NCI-H524 treated with DMSO at 0.1 percent for 48 hours (cell line): ENCODE data around the gene SLC15A3.
"Not testable (repeated sequence)": the region's sequence is repeated elsewhere in the genome, so short reads cannot be mapped to it uniquely, and the experiment has no call there.

Source experiments
- DNase-seq: peaks from one replicate; lab custom pipeline; 2025; lab: John Stamatoyannopoulos, UW

Gene SLC15A3

DNA sequence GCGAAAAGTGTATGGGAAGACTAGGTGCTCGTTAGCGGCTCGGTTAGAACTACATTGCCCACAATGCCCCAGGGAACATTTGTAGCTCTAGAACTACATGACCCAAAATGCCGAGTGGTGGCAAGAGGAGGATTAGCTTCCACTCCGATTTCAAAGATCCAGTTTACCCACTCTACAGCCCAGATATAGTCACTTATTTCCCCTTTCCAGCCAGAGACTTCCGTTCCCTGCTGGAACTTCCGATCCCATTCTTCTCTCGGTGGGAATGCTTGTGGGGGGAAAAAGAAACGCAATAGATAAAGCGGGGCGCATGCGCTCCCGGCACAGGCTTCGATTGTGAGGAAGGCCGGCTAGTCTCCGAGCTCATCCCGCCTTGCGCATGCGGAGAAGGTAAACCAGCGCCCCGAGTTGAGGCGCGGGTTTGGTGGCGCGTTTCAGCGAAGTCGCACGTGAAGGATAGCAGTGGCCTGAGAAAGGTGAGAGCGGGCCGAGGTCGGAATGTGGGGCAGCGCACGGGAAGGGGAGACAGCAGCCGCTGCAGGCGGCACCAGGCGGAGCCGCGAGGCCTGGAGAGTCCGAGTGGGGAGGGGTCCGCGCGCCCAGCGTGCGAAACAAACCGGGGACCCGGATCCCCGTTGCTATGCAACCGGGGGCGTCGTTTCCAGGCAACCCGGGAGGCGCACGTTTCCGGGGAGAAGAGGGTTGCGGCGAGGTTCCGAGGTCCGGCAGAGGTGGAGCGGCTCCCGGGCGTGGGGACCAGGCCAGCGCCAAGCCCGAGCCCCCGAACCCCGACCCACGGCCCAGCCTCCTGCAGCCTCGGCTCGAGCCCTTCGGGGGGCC is 38.0 kb downstream of the SLC15A3 start, which contains the start of gene TMEM109:
Gene TMEM109, plus strand, starts transcription at position 366 of the 840 bp plus-strand sequence. CDS start 5,536 bp downstream, outside the sequence.
- DNase-seq: peak; percentile 78

DNA sequence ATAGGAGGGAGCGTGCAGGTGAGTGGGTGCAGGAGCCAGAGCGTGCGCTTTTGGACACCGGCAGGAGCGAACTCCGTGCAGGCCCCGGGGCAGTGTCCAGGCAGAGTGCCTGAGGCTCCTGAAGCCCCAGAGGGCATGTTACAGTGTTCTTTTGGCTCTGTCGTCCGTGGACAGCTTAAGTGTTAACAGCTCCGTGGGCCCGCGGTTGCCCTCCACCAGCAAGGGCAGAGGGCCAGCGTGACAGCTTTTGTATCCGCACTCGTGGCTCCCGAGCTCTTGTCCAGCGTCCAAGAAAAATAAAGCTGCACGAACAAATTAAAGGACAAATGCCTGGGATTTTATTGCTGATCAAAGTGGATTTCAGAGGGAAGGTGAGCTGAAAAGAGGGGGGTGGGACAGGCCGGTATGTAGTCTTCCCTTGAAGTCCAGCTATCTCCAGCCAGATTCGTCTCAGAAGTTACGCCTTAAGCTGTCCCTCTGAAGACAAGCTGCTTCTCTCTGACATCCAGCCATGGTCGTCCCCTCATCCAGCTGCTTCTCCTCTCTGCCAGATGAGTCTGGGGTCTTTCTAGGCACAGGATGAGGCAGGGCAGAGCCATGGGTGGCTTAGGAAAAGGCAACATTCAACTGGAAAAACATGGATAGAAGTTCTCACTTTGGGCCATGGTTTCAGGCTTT is 39.0 kb downstream of the SLC15A3 start:
- no peak for DNase-seq

- no peak for DNase-seq
Measured at GRCh38 chr11:60912223-60912850, 39.6 kb downstream of the SLC15A3 start.

DNA sequence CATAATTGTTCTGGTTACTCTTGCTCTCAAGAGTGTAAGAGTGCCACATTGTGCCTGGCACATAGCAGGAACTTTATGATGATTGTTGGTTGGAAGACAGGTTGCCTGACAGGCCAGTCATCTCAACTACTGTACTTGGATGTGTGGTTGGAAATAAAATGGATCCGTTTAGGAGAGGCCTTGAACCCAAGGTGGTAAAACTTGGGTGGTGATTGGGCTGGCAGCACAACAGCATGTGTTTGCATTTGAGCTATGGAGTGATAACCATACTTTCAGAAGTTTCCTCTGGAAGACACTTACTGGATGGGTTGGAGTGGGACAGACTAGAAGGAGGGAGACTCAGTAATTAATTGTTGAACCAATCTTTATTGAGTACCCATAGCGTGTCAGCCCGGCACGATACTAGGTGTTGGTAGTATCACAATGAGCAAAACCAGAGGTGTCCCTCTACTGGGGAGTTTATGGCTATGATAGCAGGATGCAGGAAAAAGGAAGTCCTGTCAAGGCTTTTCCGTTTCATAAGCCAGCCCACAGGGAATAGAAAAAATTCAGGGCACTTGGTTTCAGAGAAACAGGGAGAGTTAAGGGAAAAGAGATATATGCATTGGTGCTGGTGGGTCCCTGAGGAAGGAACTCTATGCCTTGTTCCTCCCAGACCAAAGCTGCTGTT is 41.1 kb downstream of the SLC15A3 start:
- no peak for DNase-seq

DNA sequence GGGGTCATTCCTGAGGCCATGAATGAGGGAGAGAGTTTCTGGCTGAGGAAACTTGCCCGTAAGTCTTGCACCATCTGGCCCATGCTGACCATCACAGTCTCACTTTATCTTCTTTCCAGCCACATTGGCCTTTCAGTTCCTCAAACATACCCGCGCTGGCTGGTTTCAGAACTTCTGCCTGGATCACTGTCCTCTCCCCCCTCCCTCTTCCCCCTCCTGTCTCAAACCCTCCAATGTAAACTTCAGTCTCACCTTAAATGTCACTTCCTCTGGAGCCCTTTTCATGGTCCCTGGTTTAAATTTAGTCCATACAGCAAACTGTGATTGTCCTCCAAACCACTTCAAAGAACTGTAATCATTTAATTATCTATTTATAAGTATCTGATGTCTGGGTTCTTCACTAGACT is 41.7 kb downstream of the SLC15A3 start:
- DNase-seq: no peak

DNA sequence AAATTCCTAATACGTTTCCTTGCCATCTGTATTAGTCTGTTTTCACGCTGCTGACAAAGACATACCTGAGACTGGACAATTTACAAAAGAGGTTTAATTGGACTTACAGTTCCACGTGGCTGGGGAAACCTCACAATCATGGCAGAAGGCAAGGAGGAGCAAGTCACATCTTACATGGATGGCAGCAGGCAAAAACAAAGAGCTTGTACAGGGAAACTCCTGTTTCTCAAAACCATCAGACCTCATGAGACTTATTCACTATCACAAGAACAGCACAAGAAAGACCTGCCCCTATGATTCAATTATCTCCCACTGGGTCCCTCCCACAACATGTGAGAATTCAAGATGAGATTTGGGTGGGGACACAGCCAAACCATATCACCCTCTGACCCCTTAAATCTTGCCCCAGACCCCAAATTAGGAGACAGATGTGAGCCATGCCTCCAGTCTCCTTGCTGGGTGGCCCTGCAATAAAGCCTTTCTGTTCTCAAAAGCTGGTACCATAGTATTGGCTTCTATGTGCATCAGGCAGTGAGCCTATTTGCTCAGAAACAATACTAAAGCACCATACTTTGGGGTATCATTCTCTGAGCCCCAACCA is 42.2 kb downstream of the SLC15A3 start:
- not testable (repeated sequence) for DNase-seq

DNA sequence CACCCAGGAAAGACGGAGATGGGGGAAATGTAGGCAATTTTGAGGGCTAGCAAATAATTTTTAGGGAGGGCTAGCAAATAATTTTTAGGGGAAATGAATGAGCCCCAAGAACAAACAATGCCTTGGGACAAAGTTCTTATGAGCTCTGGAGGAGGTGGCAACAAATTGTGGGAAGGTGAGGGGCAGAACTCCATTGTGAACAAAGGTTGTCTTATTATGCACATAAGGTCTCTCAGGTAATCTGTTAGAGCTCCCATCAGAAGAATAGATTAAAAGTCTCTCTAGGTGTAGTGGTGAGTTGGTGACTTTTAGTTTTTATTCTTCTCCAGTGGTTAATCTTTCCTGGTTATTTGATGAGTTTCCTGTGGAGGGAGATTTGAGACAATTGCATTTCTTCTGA is 43.2 kb downstream of the SLC15A3 start:
- no peak for DNase-seq

- peak; percentile 84 for DNase-seq
Measured at GRCh38 chr11:60906132-60906972, 45.6 kb downstream of the SLC15A3 start, which contains the start of gene PRPF19. PRPF19 (minus strand) TSS chr11:60906585; CDS start chr11:60906382, 203 bp downstream.

GRCh38 chr11:60905551-60906113 is 46.3 kb downstream of the SLC15A3 start:
- no peak for DNase-seq

DNA sequence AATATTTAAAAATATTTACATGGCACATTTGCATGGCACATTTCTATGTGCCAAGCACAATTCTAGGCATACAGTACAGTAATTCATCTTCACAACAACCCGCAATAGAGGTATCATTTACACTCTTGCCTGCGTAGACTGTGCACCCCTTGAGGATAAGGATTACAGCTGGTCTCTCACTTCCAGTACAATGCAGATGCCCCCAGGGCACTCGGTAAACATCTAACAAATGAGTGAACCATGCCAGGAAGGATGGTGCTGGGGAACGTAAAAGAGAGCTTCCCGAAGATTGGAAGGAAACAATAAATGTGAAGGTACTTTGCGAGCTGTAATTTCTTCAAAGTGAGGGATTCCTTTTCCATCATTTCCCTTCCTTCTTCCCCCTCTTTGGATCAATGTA is 46.9 kb downstream of the SLC15A3 start:
- DNase-seq: no peak

DNA sequence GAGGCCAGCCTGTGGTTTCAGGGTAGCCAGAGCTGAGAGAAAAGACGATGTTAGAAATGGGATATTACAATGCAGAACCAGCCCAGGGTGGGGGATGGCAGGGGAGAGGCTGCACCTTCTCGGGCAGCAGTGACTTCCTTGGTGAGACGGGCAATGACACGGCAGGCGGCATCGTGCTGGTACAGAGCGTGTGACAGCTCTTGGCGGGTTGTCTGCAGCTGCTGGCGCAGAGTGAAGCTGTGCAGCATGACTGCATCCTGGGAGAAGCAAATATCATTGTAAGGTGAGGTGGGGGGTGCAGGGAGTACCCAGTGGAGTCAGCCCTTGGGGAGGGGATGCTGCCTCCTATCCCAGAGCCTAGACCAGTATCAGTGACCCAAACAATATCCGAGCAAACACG is 49.4 kb downstream of the SLC15A3 start:
- no peak for DNase-seq

GRCh38 chr11:60900673-60901404 is 51.1 kb downstream of the SLC15A3 start:
- DNase-seq: no peak

DNA sequence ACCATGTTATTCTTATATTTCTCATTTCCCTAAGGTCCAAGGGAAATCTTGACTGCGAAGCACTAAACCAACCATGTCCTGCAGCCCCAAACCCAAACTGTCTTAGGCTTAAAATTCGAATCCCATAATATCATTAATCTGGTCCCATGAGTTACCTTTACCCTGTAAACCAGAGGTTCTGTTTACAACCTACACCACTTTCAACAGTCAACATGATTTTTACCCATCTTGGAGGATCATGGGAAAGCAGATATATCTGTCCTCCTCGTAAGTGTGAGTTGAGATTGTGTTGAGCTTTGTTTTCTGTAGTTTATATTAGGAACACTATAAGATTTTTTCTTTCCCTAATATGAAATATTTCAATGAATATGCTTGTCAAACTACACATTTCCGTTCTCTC is 52.0 kb downstream of the SLC15A3 start:
- no peak for DNase-seq

GRCh38 chr11:60899046-60899936 is 52.7 kb downstream of the SLC15A3 start:
- DNase-seq: no peak

- DNase-seq: no peak
Measured at GRCh38 chr11:60897496-60897895, 54.5 kb downstream of the SLC15A3 start.

DNA sequence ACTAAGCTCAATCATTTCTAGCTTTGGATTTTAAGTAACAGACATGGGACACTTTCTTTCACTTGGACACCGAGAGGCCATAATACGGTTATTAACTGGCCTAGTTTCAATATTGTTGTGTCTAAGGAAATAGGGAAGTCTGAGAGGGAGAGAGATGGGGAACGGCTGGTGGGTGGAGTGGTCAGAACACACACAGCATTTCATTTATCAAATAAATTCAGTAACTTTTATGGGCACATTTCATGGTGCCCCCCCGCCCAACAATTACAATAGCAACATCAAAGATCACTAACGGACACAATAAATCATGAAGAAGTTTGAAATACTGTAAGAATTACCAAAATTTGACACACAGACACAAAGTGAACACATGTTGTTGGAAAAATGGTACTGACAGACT is 56.3 kb downstream of the SLC15A3 start:
- no peak for DNase-seq

GRCh38 chr11:60891103-60891741 is 60.8 kb downstream of the SLC15A3 start:
- no peak for DNase-seq

GRCh38 chr11:60890696-60891095 is 61.3 kb downstream of the SLC15A3 start:
- DNase-seq: no peak
